H9 (cell line): Measurements from ENCODE around the gene ZNF57. TPM values are rescaled to one million over a fixed set of nuclear protein-coding genes. Genes with fewer than 3 reads are reported as not detected.

Source experiments
- DNase-seq: peaks from one replicate; pipeline ENCODE4 v3.0.0-alpha.2; 2017
- H2AFZ ChIP-seq: one replicate; pipeline ENCODE4 v1.6.1; 2013; ENCODE audit warnings: mild to moderate bottlenecking, low read length, control low read depth, moderate library complexity
- H2AK5ac ChIP-seq: 2 replicates; pipeline ENCODE4 v1.6.1; 2013; ENCODE audit warnings: low read length, control low read depth, mixed read lengths; ENCODE audit not compliant: insufficient read length
- H2BK120ac ChIP-seq: one replicate; pipeline ENCODE4 v1.6.1; 2013; ENCODE audit warnings: low read depth, mild to moderate bottlenecking, low read length, control low read depth, inconsistent platforms; ENCODE audit not compliant: poor library complexity, severe bottlenecking
- H2BK12ac ChIP-seq: 2 replicates; pipeline ENCODE4 v1.6.1; 2013; ENCODE audit warnings: low read length, control low read depth, mixed read lengths, low read depth; ENCODE audit not compliant: insufficient read length
- H2BK15ac ChIP-seq: 2 replicates; pipeline ENCODE4 v1.6.1; 2013; ENCODE audit warnings: low read depth, low read length, control low read depth
- H2BK20ac ChIP-seq: one replicate; pipeline ENCODE4 v1.6.1; 2013; ENCODE audit warnings: low read depth, mild to moderate bottlenecking, low read length, control low read depth, inconsistent platforms; ENCODE audit not compliant: poor library complexity, severe bottlenecking
- H2BK5ac ChIP-seq: 2 replicates; pipeline ENCODE4 v1.6.1; 2013; ENCODE audit warnings: low read length, control low read depth, mixed read lengths; ENCODE audit not compliant: insufficient read length
- H3K14ac ChIP-seq: 2 replicates; pipeline ENCODE4 v1.6.1; 2013; ENCODE audit warnings: low read length, control low read depth; ENCODE audit not compliant: insufficient read depth
- H3K18ac ChIP-seq: 2 replicates; pipeline ENCODE4 v1.6.1; 2013; ENCODE audit warnings: low read depth, mild to moderate bottlenecking, mixed read lengths, low read length, control low read depth; ENCODE audit not compliant: insufficient read length
- H3K23ac ChIP-seq: 2 replicates; pipeline ENCODE4 v1.6.1; 2013; ENCODE audit warnings: low read length, control low read depth, mixed read lengths, low read depth; ENCODE audit not compliant: insufficient read length
- H3K23me2 ChIP-seq: 2 replicates; pipeline ENCODE4 v1.6.1; 2013; ENCODE audit warnings: low read depth, mild to moderate bottlenecking, mixed read lengths, low read length, control low read depth; ENCODE audit not compliant: insufficient read length, poor library complexity, severe bottlenecking
- H3K27ac ChIP-seq: 2 replicates; pipeline ENCODE4 v1.5.1; 2013; ENCODE audit warnings: low read length, control low read depth, mixed read lengths, low read depth; ENCODE audit not compliant: insufficient read length
- H3K27me3 ChIP-seq: 2 replicates; pipeline ENCODE4 v1.6.1; 2013; ENCODE audit warnings: low read length, control low read depth, inconsistent platforms; ENCODE audit not compliant: insufficient read depth
- H3K4ac ChIP-seq: 2 replicates; pipeline ENCODE4 v1.6.1; 2013; ENCODE audit warnings: low read depth, mild to moderate bottlenecking, control low read depth, inconsistent platforms, low read length, moderate library complexity
- H3K4me1 ChIP-seq: 2 replicates; pipeline ENCODE4 v1.6.1; 2013; ENCODE audit warnings: low read length, control low read depth, inconsistent platforms; ENCODE audit not compliant: insufficient read depth
- H3K4me2 ChIP-seq: 2 replicates; pipeline ENCODE4 v1.6.1; 2013; ENCODE audit warnings: low read length, control low read depth, mixed read lengths; ENCODE audit not compliant: insufficient read length, insufficient read depth
- H3K56ac ChIP-seq: 2 replicates; pipeline ENCODE4 v1.6.1; 2013; ENCODE audit warnings: low read depth, mild to moderate bottlenecking, mixed read lengths, low read length, control low read depth; ENCODE audit not compliant: insufficient read length
- H3K79me1 ChIP-seq: 2 replicates; pipeline ENCODE4 v1.6.1; 2013; ENCODE audit warnings: low read depth, mild to moderate bottlenecking, moderate library complexity, low read length, control low read depth, inconsistent platforms; ENCODE audit not compliant: insufficient read depth, poor library complexity, severe bottlenecking
- H3K79me2 ChIP-seq: 2 replicates; pipeline ENCODE4 v1.6.1; 2013; ENCODE audit warnings: low read length, control low read depth, inconsistent platforms; ENCODE audit not compliant: insufficient read depth
- H3K9ac ChIP-seq: 2 replicates; pipeline ENCODE4 v1.6.1; 2013; ENCODE audit warnings: low read length, control low read depth, mixed read lengths; ENCODE audit not compliant: insufficient read length; ENCODE audit errors: extremely low read depth
- H3K9me3 ChIP-seq: one replicate; pipeline ENCODE4 v1.6.1; 2013; ENCODE audit warnings: low read depth, low read length, inconsistent platforms; ENCODE audit not compliant: control insufficient read depth
- H3T11ph ChIP-seq: one replicate; pipeline ENCODE4 v1.6.1; 2013; ENCODE audit warnings: mild to moderate bottlenecking, low read length, control low read depth, inconsistent platforms
- H4K20me1 ChIP-seq: one replicate; pipeline ENCODE4 v1.6.1; 2013; ENCODE audit not compliant: control insufficient read depth, insufficient read length, insufficient read depth
- H4K5ac ChIP-seq: 2 replicates; pipeline ENCODE4 v1.6.1; 2013; ENCODE audit warnings: low read depth, mild to moderate bottlenecking, mixed read lengths, low read length, control low read depth; ENCODE audit not compliant: insufficient read length
- H4K8ac ChIP-seq: replicated peaks from 2 replicates; pipeline ENCODE4 v1.6.1; 2013; ENCODE audit warnings: low read length, control low read depth, mixed read lengths, low read depth; ENCODE audit not compliant: insufficient read length
- H4K91ac ChIP-seq: 2 replicates; pipeline ENCODE4 v1.6.1; 2013; ENCODE audit warnings: low read depth, mild to moderate bottlenecking, moderate library complexity, mixed read lengths, low read length, control low read depth; ENCODE audit not compliant: insufficient read length
- H3K27ac Mint-ChIP-seq, 3 experiments: 2 replicates in 2 of 3; 3 replicates in 1 of 3; pipeline ENCODE4 v1.8.0; 2020 to 2021; ENCODE audit warnings: mixed read lengths in 3 of 3, mild to moderate bottlenecking in 1 of 3, moderate library complexity in 1 of 3
- H3K27me3 Mint-ChIP-seq: 2 replicates; pipeline ENCODE4 v1.8.0; 2021; ENCODE audit warnings: low read depth, mild to moderate bottlenecking, moderate library complexity, mixed read lengths
- H3K36me3 Mint-ChIP-seq, 3 experiments: 2 replicates in 2 of 3; 3 replicates in 1 of 3; pipeline ENCODE4 v1.8.0; 2020 to 2021; ENCODE audit warnings: low read depth in 3 of 3, mixed read lengths in 3 of 3; ENCODE audit not compliant: insufficient read depth in 1 of 3
- H3K4me1 Mint-ChIP-seq, 2 experiments: 2 replicates each; pipeline ENCODE4 v1.8.0; 2020; ENCODE audit warnings: mixed read lengths in 2 of 2
- H3K4me3 Mint-ChIP-seq, 2 experiments: 2 replicates in 1 of 2; 3 replicates in 1 of 2; pipeline ENCODE4 v1.8.0; 2020 to 2021; ENCODE audit warnings: mild to moderate bottlenecking in 2 of 2, mixed read lengths in 2 of 2, moderate library complexity in 1 of 2
- H3K9me3 Mint-ChIP-seq, 2 experiments: 2 replicates in 1 of 2; 3 replicates in 1 of 2; pipeline ENCODE4 v1.8.0; 2020; ENCODE audit warnings: mild to moderate bottlenecking in 2 of 2, mixed read lengths in 2 of 2, moderate library complexity in 1 of 2
- CTCF ChIP-seq: fragments of 200-600 bp; sonication (generic); conservative IDR thresholded peaks from 3 replicates; pipeline ENCODE4 v1.8.0; 2021; ENCODE audit warnings: antibody characterized with exemption, mild to moderate bottlenecking
- WGBS: extraction: QIAGEN DNeasy Blood & Tissue Kit; methylation state at CpG from one replicate; pipeline ENCODE4 v1.1.7; 2013; ENCODE audit warnings: missing lambda C conversion rate, low lambda C conversion rate, mixed read lengths; ENCODE audit not compliant: insufficient read length; ENCODE audit errors: extremely low coverage; 5-methylcytosine and 5-hydroxymethylcytosine counted together
- total RNA-seq: library from RNA; stranded (reverse); gene quantifications from 2 replicates; pipeline ENCODE4 v1.2.1, GENCODE V29; 2021

The ZNF57 gene
- total RNA-seq, 1 experiment from 2014 or later: 7.8 TPM

- H3K14ac ChIP-seq: no peak overlapping the region
- H3K23ac ChIP-seq: no peak overlapping the region
- no peak overlapping the region for H2AK5ac ChIP-seq
- no peak overlapping the region for H3K56ac ChIP-seq
- no peak overlapping the region for H3K27ac ChIP-seq
- H3T11ph ChIP-seq: no peak overlapping the region
- Mint-ChIP-seq H3K4me3 (peak overlapping the region in 1 of 2 experiments; percentile 44; a peak in 2 of 5 replicates), H3K36me3 (no peaks in the 10 kb centered on the region), H3K4me1 (peaks cover 2% of the 10 kb centered on the region in 2 experiments; a peak in 3 of 4 replicates), H3K27me3 (peaks cover 7% of the 10 kb centered on the region), H3K27ac (peak overlapping the region in 1 of 3 experiments; percentile 68; a peak in 2 of 7 replicates), H3K9me3 (peaks cover 1 to 2% of the 10 kb centered on the region in 2 experiments; a peak in 3 of 5 replicates)
- peak; percentile 62 for DNase-seq
- no peak overlapping the region for H3K9ac ChIP-seq
- no peak overlapping the region for H2BK12ac ChIP-seq
- H4K8ac ChIP-seq: no peak overlapping the region
- no peaks in the 10 kb centered on the region for H3K79me1 ChIP-seq
- H2BK20ac ChIP-seq: no peak overlapping the region
- peak; percentile 87 for TF ChIP-seq CTCF
- H3K4ac ChIP-seq: no peak overlapping the region
- H3K4me1 ChIP-seq: no peaks in the 10 kb centered on the region
- H3K4me2 ChIP-seq: no peak overlapping the region
- WGBS: no CpG with 5 or more reads among the region's 17 CpGs
- H4K20me1 ChIP-seq: no peaks in the 10 kb centered on the region
- no peak overlapping the region for H2BK120ac ChIP-seq
- no peaks in the 10 kb centered on the region for H3K27me3 ChIP-seq
- no peaks in the 10 kb centered on the region for H3K79me2 ChIP-seq
- no peak overlapping the region for H4K5ac ChIP-seq
- no peaks in the 10 kb centered on the region for H3K9me3 ChIP-seq
- no peaks in the 10 kb centered on the region for H3K23me2 ChIP-seq
- no peak overlapping the region for H2BK5ac ChIP-seq
- H2BK15ac ChIP-seq: no peak overlapping the region
- H3K18ac ChIP-seq: no peak overlapping the region
- no peak overlapping the region for H4K91ac ChIP-seq
- H2AFZ ChIP-seq: no peak overlapping the region
Observed at GRCh38 chr19:2962018-2962670, 61.4 kb downstream of the ZNF57 start.
